Measurements from ENCODE around the gene MDP1. TPM values are rescaled to one million over a fixed set of nuclear protein-coding genes. Genes with fewer than 3 reads are reported as not detected.

Gene MDP1
- total RNA-seq, 1 experiment from 2014 or later: 8.9 TPM

- H3K27ac ChIP-seq (ENCODE audit: low read length): no peak overlapping the region
- H3K9me3 ChIP-seq (ENCODE audit: control insufficient read depth, insufficient read depth, low read depth, low read length): no peaks in the 10 kb centered on the region
- intact Hi-C loops (cut with micrococcal nuclease; ENCODE audit: unreplicated experiment) (no loop called here), in situ Hi-C loops (cut with HindIII; ENCODE audit: low pct_unique_long_range_greater_than_20kb, low sequenced_read_pairs) (no loop called here)
- ChIA-PET POLR2A (no interaction called here), CTCF (no interaction called here)
- no peak for ATAC-seq
- no peak for TF ChIP-seq POLR2AphosphoS5 (IDR thresholded peaks at IDR 0.05; ENCODE audit: low read depth, low read length)
- TF ChIP-seq CTCF (IDR thresholded peaks at IDR 0.05): no peak
- TF ChIP-seq TCF7L2 (IDR thresholded peaks at IDR 0.05; ENCODE audit: low read depth, low read length): no peak
- no peak for TF ChIP-seq SIN3A (IDR thresholded peaks at IDR 0.05; ENCODE audit: borderline replicate concordance, insufficient read depth, low read depth, low read length)
- no peak for TF ChIP-seq REST (IDR thresholded peaks at IDR 0.05; ENCODE audit: insufficient read depth in 1 of 2, low read depth in 2 of 2, low read length in 1 of 2)
- no peak overlapping the region for H3K4me3 ChIP-seq (ENCODE audit: low read depth in 2 of 2, low read length in 2 of 2)
- BruUV-seq (replicated peaks): no TSS peak
- DNase-seq (ENCODE audit: low read depth, low spot score): no peak
- H3K27me3 ChIP-seq (ENCODE audit: control insufficient read depth, insufficient read depth, low read length): no peaks in the 10 kb centered on the region
- H3K36me3 ChIP-seq (ENCODE audit: control insufficient read depth, insufficient read depth, low read length): 0 out of 2 replicates have a peak, but pooled peaks cover 2% of the 10 kb centered on the region
- H3K4me1 ChIP-seq (ENCODE audit: control insufficient read depth, insufficient read depth, low read length): peaks cover 8% of the 10 kb centered on the region; the same call in 1 of the 2 replicates
Observed at GRCh38 chr14:24184104-24184970, 31.5 kb downstream of the MDP1 start.

GRCh38 chr14:24183014-24183481 is 32.8 kb downstream of the MDP1 start:
- Histone ChIP-seq H3K4me1 (ENCODE audit: control insufficient read depth, insufficient read depth, low read length) (peaks cover 4% of the 10 kb centered on the region; the same call in 1 of the 2 replicates), H3K9me3 (ENCODE audit: control insufficient read depth, insufficient read depth, low read depth, low read length) (no peaks in the 10 kb centered on the region), H3K4me3 (ENCODE audit: low read depth in 2 of 2, low read length in 2 of 2) (no peak overlapping the region), H3K27me3 (ENCODE audit: control insufficient read depth, insufficient read depth, low read length) (no peaks in the 10 kb centered on the region), H3K27ac (ENCODE audit: low read length) (no peak overlapping the region), H3K36me3 (ENCODE audit: control insufficient read depth, insufficient read depth, low read length) (0 out of 2 replicates have a peak, but pooled peaks cover 2% of the 10 kb centered on the region)
- ATAC-seq (no peak), DNase-seq (ENCODE audit: low read depth, low spot score) (no peak)
- POLR2A ChIA-PET: interaction anchor here (0.5 to 0.6 kb wide), 2 partner anchors 12 to 42 kb away, joined by 9 to 11 read pairs; no protein-coding TSS in a partner anchor
- TF ChIP-seq POLR2AphosphoS5 (IDR thresholded peaks at IDR 0.05; ENCODE audit: low read depth, low read length): no peak
- no peak for TF ChIP-seq REST (IDR thresholded peaks at IDR 0.05; ENCODE audit: insufficient read depth in 1 of 2, low read depth in 2 of 2, low read length in 1 of 2)
- no peak for TF ChIP-seq TCF7L2 (IDR thresholded peaks at IDR 0.05; ENCODE audit: low read depth, low read length)
- TF ChIP-seq CTCF (IDR thresholded peaks at IDR 0.05): no peak
- TF ChIP-seq SIN3A (IDR thresholded peaks at IDR 0.05; ENCODE audit: borderline replicate concordance, insufficient read depth, low read depth, low read length): no peak
- intact Hi-C loops (cut with micrococcal nuclease; ENCODE audit: unreplicated experiment): no loop called here
- in situ Hi-C loops (cut with HindIII; ENCODE audit: low pct_unique_long_range_greater_than_20kb, low sequenced_read_pairs): no loop called here
- CTCF ChIA-PET: no interaction called here
- BruUV-seq (replicated peaks): no TSS peak

Measured in Panc1 (cell line).